ENCODE data around the gene POU3F1. TPM values are rescaled to one million over a fixed set of nuclear protein-coding genes. Genes with fewer than 3 reads are reported as not detected.
"Not testable (repeated sequence)": the region's sequence is repeated elsewhere in the genome, so short reads cannot be mapped to it uniquely, and the experiment has no call there.

POU3F1 gene
- total RNA-seq, 1 donor from 2014 or later: 10.7 TPM

- Mint-ChIP-seq H3K36me3 (ENCODE audit: low read depth) (peaks cover 6% of the 10 kb centered on the region), H3K9me3 (no peaks in the 10 kb centered on the region), H3K4me1 (peaks cover 30% of the 10 kb centered on the region), H3K4me3 (peak overlapping the region; percentile 92), H3K27ac (ENCODE audit: unreplicated experiment) (no peak overlapping the region), H3K27me3 (ENCODE audit: low read depth) (peaks cover 59% of the 10 kb centered on the region)
- no peak for DNase-seq (ENCODE audit: low read depth, low spot score)
- no peak for TF ChIP-seq CTCF (conservative IDR thresholded peaks at IDR 0.05)
Observed at GRCh38 chr1:38041936-38042834, 4.4 kb downstream of the POU3F1 start.

GRCh38 chr1:38039331-38040088 lies 7.1 kb downstream of the POU3F1 start:
- TF ChIP-seq CTCF (conservative IDR thresholded peaks at IDR 0.05): no peak
- DNase-seq (ENCODE audit: low read depth, low spot score): no peak
- no peak overlapping the region for H3K27ac Mint-ChIP-seq (ENCODE audit: unreplicated experiment)
- peaks cover 6% of the 10 kb centered on the region for H3K36me3 Mint-ChIP-seq (ENCODE audit: low read depth)
- no peaks in the 10 kb centered on the region for H3K9me3 Mint-ChIP-seq
- H3K4me1 Mint-ChIP-seq: peaks cover 30% of the 10 kb centered on the region
- H3K4me3 Mint-ChIP-seq: peak overlapping the region; percentile 31
- peaks cover 49% of the 10 kb centered on the region for H3K27me3 Mint-ChIP-seq (ENCODE audit: low read depth)

- TF ChIP-seq CTCF (conservative IDR thresholded peaks at IDR 0.05): no peak
Observed at GRCh38 chr1:38038861-38039260, 7.7 kb downstream of the POU3F1 start.

GRCh38 chr1:38037221-38037939 lies 9.2 kb downstream of the POU3F1 start:
- no peaks in the 10 kb centered on the region for H3K9me3 Mint-ChIP-seq
- H3K4me3 Mint-ChIP-seq: no peak overlapping the region
- H3K4me1 Mint-ChIP-seq: peaks cover 14% of the 10 kb centered on the region
- H3K36me3 Mint-ChIP-seq (ENCODE audit: low read depth): peaks cover 2% of the 10 kb centered on the region
- no peak overlapping the region for H3K27ac Mint-ChIP-seq (ENCODE audit: unreplicated experiment)
- peaks cover 31% of the 10 kb centered on the region for H3K27me3 Mint-ChIP-seq (ENCODE audit: low read depth)
- no peak for DNase-seq (ENCODE audit: low read depth, low spot score)
- TF ChIP-seq CTCF (conservative IDR thresholded peaks at IDR 0.05): peak; percentile 43

More at GRCh38 chr1:38038861-38039260, 7.7 kb downstream of the POU3F1 start:
- H3K27me3 Mint-ChIP-seq (ENCODE audit: low read depth): peaks cover 46% of the 10 kb centered on the region
- peak overlapping the region; percentile 25 for H3K4me3 Mint-ChIP-seq
- no peak overlapping the region for H3K27ac Mint-ChIP-seq (ENCODE audit: unreplicated experiment)
- no peaks in the 10 kb centered on the region for H3K9me3 Mint-ChIP-seq
- no peak for DNase-seq (ENCODE audit: low read depth, low spot score)
- peaks cover 26% of the 10 kb centered on the region for H3K4me1 Mint-ChIP-seq
- peaks cover 6% of the 10 kb centered on the region for H3K36me3 Mint-ChIP-seq (ENCODE audit: low read depth)

- TF ChIP-seq CTCF (conservative IDR thresholded peaks at IDR 0.05): no peak
- H3K9me3 Mint-ChIP-seq: no peaks in the 10 kb centered on the region
- no peak overlapping the region for H3K27ac Mint-ChIP-seq (ENCODE audit: unreplicated experiment)
- H3K36me3 Mint-ChIP-seq (ENCODE audit: low read depth): peaks cover under 1% of the 10 kb centered on the region
- peaks cover 8% of the 10 kb centered on the region for H3K27me3 Mint-ChIP-seq (ENCODE audit: low read depth)
- peaks cover 14% of the 10 kb centered on the region for H3K4me1 Mint-ChIP-seq
- no peak overlapping the region for H3K4me3 Mint-ChIP-seq
- no peak for DNase-seq (ENCODE audit: low read depth, low spot score)
Observed at GRCh38 chr1:38034871-38035270, 11.7 kb downstream of the POU3F1 start.

GRCh38 chr1:38032992-38033391 lies 13.6 kb downstream of the POU3F1 start:
- H3K27me3 Mint-ChIP-seq (ENCODE audit: low read depth); H3K27ac Mint-ChIP-seq (ENCODE audit: unreplicated experiment); H3K9me3 Mint-ChIP-seq; DNase-seq (ENCODE audit: low read depth, low spot score); H3K36me3 Mint-ChIP-seq (ENCODE audit: low read depth); H3K4me3 Mint-ChIP-seq: not testable (repeated sequence)
- H3K4me1 Mint-ChIP-seq: peaks cover 27% of the 10 kb centered on the region

Measured in neural crest cell (in vitro differentiated cells).